GM10847 (cell line): ENCODE results near the gene KIF15.

Experiments
- POLR2A ChIP-seq: IDR thresholded peaks from 2 replicates; pipeline ENCODE4 v1.6.1; 2011; ENCODE audit not compliant: insufficient read length; ENCODE audit errors: extremely low read depth

The KIF15 gene

GRCh38 chr3:44887101-44887500, 125.5 kb downstream of the KIF15 start:
- TF ChIP-seq POLR2A = no peak

- no peak for TF ChIP-seq POLR2A
Observed at GRCh38 chr3:44890258-44890657, 128.7 kb downstream of the KIF15 start.

- TF ChIP-seq POLR2A = no peak
Observed at GRCh38 chr3:44890852-44891251, 129.3 kb downstream of the KIF15 start.

GRCh38 chr3:44892689-44893088, 131.1 kb downstream of the KIF15 start:
- TF ChIP-seq POLR2A = no peak

GRCh38 chr3:44893097-44893496, 131.5 kb downstream of the KIF15 start:
- no peak for TF ChIP-seq POLR2A

GRCh38 chr3:44894485-44894884, 132.9 kb downstream of the KIF15 start:
- no peak for TF ChIP-seq POLR2A

- no peak for TF ChIP-seq POLR2A
Observed at GRCh38 chr3:44896440-44896839, 134.8 kb downstream of the KIF15 start.

GRCh38 chr3:44899683-44900367, 138.2 kb downstream of the KIF15 start:
- no peak for TF ChIP-seq POLR2A

- TF ChIP-seq POLR2A = no peak
Observed at GRCh38 chr3:44902628-44903027, 141.0 kb downstream of the KIF15 start.
